GM12891 (cell line): ENCODE results near the gene BCL2L12.

Experiments used
- POLR2A ChIP-seq: IDR thresholded peaks from 2 replicates; pipeline ENCODE4 v1.6.1; 2011; ENCODE audit warnings: low read depth, low read length, control low read depth
- POLR2AphosphoS5 ChIP-seq: IDR thresholded peaks from 2 replicates; pipeline ENCODE4 v1.6.1; 2011; ENCODE audit warnings: low read depth, low read length, control low read depth
- TAF1 ChIP-seq: IDR thresholded peaks from 2 replicates; pipeline ENCODE4 v1.6.1; 2011; ENCODE audit warnings: low read depth, low read length, control low read depth

DNA sequence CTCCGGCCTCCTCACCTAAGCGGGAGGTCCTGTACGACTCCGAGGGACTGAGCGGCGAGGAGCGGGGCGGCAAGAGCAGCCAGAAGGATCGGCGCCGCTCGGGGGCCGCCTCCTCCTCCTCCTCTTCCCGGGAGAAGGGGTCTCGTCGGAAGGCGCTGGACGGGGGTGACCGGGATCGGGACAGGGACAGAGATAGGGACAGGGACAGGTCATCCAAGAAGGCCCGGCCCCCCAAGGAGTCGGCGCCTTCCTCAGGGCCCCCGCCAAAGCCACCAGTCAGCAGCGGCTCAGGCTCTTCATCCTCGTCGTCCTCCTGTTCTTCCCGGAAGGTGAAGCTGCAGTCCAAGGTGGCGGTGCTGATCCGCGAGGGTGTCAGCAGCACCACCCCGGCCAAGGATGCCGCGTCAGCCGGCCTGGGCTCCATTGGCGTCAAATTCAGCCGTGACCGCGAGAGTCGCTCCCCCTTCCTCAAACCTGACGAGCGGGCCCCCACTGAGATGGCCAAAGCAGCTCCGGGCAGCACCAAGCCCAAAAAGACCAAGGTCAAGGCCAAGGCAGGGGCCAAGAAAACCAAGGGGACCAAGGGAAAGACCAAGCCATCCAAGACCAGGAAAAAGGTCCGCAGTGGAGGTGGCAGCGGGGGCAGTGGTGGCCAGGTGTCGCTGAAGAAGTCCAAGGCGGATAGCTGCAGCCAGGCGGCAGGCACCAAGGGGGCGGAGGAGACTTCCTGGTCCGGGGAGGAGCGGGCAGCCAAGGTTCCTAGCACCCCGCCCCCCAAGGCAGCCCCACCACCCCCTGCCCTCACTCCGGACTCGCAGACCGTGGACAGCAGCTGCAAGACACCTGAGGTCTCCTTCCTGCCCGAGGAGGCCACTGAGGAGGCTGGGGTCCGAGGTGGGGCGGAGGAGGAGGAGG lies 12.9 kb upstream of the BCL2L12 start:
- TF ChIP-seq POLR2A: no peak
- TF ChIP-seq POLR2AphosphoS5: no peak
- no peak for TF ChIP-seq TAF1
